NCI-H345 treated with DMSO at 0.1 percent for 48 hours (cell line): ENCODE data around the gene FOXK1.
"Not testable (repeated sequence)": the region's sequence is repeated elsewhere in the genome, so short reads cannot be mapped to it uniquely, and the experiment has no call there.

Experiments used
- DNase-seq: peaks from one replicate; lab custom pipeline; 2025; ENCODE audit not compliant: unreplicated experiment; lab: John Stamatoyannopoulos, UW

The FOXK1 gene

DNA sequence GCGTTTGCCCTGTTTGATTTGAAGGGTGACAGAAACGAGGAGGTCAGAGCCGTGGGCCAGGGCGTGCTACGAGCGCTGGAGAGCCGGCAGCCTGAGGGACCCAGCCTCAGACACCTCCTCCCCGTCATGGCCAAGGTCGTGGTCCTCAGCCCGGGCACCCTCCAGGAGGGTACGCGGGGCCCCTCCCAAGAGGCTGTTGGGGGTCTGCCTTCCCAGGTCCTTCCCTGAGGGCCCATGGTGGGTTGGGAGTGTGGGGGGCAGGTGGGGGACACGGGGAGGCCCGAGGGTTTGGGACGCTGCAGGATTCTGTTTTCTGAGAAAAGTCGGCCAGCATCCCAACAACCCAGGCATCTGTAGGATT, 101.2 kb downstream of the FOXK1 start:
- no peak for DNase-seq

DNA sequence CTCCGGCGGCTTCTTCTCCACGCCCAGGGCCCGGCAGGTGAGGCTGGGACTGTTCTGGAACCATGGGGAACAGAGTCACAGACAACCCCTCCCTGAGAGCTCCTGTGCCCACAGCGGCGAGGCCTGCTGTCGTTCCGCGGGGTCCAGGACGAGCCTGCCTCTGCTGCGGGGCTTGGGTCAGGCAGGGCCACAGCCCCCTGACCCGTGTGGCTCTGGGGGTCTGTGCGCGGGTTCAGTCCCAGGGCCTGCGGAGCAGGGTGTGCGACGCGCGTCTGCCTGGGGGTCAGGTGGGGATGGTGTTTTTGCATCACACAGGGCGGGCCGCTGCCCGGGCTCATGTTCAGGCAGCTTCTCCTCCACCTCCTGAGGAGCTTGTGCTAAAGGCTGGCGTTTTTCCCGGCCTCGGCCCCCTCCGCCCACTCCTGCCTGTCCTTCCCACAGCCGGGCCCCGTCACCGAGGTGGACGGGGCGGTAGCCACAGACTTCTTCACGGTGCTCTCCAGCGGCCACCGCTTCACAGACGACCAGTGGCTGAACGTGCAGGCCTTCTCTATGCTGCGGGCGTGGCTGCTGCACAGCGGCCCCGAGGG, 101.8 kb downstream of the FOXK1 start:
- no peak for DNase-seq

DNA sequence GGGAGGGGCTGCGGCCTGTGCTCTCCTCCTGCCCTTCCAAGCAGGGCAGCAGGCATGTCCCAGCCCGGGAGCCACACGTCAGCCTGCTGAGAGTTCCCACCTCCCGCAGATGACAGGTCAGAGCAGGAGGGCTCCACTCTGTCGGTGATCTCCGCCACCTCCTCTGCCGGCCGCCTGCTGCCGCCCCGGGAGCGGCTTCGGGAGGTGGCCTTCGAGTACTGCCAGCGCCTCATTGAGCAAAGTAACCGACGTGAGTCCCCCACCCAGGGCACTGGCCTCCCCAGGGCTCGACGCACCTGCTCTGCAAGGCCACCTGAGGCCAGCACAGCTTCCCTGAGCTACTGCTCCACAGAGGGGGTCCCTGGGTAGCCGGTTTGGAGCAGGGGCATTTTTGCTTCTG, 102.7 kb downstream of the FOXK1 start:
- no peak for DNase-seq

DNA sequence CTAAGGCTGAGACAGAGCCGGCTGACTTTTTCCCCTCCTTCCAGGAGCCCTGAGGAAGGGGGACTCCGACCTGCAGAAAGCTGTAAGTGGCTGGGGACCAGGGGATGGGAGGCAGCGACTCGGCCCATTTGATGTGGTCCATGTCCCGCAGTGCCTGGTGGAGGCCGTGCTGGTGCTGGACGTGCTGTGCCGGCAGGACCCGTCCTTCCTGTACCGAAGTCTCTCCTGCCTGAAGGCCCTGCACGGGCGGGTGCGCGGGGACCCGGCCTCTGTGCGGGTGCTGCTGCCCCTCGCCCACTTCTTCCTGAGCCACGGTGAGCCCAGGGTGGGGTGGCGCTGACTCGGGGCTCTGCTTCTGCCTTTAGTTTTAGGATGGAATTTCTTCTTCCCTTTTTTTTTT, 103.3 kb downstream of the FOXK1 start:
- no peak for DNase-seq

DNA sequence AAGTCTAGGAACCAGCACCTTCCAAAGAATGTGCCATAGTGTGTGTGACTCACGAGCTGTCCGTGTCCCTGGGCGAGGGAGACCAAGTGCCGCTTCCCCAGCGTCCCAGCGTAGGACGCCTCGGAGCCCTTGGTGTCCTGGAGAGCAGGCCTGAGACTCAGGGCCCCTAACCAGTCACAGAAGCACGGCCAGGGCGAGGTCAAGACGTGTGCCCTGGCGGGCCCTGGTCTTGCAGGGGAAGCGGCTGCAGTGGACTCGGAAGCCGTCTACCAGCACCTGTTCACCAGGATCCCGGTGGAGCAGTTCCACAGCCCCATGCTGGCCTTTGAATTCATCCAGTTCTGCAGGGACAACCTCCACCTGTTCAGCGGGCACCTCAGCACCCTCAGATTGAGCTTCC, 103.9 kb downstream of the FOXK1 start:
- no peak for DNase-seq

DNA sequence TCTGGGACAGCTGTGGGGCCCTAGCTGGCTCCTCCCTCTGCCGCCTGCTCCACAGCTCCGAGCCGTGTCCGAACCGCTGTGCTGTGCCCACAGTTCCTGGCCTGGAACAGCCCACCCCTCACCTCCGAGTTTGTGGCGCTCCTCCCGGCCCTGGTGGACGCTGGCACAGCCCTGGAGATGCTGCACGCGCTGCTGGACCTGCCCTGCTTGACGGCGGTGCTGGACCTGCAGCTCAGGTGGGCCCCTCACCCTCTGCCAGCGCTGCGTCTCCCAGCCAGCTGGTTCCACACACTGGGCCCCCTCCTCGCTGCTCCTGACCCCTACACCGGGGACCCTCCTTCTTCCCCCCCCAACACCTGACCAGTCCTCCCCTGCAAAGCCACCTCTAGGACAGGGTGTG, 105.4 kb downstream of the FOXK1 start:
- no peak for DNase-seq

DNA sequence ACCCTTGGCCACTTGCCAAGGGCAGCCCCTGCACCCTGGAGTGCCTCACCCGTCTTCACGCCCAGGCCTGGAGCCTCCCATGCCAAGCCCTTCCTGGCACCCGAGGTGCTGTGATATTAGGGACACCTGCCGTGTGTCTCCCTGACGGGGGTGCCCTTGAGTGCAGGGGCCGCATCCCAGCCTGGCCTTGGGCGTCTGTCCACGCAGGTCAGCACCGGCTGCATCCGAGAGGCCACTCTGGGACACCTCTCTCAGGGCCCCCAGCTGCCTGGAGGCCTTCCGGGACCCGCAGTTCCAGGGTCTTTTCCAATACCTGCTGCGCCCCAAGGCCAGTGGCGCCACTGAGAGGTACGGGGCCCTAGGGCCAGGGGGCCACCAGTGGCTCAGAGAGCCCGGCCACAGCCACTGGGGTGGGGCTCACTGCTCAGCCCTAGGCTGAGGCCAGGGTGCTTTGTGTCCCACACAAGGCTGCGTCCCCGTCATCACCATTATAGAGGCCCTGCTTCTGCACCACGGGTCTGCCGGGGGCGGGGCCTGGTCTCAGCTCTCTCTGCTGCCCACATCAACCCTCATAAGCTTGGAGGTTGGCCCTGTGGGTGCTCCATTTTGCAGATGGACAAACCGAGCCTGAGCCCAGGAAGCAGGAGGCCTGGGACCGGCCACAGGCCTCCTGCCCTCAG, 106.0 kb downstream of the FOXK1 start:
- no peak for DNase-seq

DNA sequence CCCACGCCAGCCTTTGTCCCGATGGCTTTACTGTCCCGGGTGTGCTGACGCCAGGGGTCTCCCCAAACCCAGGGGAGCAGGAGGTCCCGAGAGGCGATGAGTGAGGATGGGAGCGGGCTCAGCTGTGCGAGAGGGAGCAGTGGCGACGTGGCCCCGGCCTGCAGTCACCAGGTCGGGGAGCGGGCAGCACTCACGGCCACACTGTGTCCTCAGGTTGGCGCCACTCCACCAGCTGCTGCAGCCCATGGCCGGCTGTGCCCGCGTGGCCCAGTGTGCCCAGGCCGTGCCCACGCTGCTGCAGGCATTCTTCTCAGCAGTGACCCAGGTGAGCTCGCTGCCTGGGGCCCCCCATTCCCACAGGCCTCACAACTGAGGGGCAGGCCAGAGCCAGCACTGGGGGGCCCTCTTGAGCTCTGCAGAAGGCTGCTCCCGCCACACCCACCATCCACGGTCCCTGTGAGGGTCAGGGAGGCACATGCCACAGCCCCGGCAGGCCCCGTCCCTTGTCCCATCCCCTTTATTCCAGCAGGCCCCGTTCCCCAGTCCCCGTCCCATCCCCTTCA, 106.6 kb downstream of the FOXK1 start:
- DNase-seq = no peak

DNA sequence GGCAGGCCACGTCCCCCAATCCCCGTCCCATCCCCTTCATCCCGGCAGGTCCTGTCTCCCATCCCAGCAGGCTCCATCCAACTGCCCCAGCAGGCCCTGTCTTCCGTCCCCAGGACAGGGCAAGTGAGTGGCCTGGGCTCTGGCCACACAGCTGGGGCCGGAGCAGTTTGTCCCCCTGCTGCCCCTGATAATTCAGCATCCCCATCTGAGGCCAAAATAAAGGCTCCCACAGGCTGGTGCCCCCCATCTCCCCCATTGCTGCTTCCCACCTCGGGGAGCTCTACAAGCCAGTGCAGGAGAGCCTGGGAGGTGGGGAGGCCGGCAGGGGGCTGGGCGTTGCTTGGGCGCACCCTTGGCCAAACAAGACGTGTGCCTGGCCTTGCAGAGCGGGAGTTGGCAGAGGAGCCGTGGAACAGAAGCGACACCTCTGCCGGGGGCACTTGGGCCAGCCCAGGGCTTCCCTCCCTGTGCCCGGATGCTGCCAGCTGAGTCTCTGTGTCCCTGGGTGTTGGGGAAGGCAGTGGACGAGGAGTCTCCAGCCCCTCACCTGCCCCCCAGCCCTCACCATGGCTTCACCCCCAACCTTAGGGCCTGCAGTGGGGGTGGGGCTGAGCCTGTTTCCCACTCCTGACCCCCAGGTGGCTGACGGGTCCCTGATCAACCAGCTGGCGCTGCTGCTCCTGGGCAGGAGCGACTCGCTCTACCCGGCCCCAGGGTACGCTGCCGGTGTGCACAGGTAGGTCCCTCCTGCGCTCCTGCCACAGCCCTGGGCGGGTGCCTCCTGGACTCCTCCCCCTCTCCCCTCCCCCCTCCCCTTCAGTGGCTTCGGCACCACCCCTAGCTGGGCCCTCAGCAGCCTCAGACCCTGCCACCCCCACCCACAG, 107.3 kb downstream of the FOXK1 start:
- DNase-seq = no peak

DNA sequence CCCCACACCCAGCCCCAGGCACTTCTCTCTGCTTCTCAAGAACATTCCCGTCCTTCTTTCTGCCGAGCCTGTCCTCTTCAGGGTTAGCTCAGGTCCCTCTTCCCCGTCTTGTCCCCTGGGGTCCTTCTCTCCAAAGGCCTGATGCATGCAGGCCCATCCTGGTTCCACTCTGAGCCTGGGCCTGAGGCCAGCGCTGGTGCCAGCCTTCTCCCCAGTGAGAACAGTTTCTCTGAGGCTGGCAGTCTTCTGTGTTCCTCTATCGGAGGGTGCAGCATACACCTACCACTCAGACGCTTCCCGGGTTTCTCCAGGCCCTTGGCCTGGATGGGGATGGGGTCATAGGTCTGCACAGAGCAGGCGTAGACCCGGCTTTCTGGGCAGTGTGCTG, 108.0 kb downstream of the FOXK1 start:
- no peak for DNase-seq

DNA sequence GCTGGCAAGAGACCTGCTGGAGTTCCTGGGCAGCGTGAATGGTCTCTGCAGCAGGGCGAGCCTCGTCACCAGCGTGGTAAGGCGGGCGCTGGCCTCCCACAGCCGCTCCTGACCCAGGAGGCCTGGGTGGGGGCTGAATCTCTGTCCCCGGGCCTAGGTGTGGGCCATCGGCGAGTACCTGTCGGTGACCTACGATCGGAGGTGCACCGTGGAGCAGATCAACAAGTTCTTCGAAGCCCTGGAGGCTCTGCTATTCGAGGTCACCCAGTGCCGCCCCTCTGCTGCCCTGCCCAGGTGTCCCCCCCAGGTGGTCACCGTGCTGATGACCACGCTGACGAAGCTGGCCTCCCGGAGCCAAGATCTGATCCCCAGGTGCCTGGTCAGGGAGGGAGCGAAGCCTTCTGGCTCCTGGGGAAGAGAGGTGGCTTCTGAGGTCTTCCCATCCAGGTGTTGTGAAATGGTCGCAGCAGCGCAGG, 108.5 kb downstream of the FOXK1 start:
- DNase-seq = no peak

DNA sequence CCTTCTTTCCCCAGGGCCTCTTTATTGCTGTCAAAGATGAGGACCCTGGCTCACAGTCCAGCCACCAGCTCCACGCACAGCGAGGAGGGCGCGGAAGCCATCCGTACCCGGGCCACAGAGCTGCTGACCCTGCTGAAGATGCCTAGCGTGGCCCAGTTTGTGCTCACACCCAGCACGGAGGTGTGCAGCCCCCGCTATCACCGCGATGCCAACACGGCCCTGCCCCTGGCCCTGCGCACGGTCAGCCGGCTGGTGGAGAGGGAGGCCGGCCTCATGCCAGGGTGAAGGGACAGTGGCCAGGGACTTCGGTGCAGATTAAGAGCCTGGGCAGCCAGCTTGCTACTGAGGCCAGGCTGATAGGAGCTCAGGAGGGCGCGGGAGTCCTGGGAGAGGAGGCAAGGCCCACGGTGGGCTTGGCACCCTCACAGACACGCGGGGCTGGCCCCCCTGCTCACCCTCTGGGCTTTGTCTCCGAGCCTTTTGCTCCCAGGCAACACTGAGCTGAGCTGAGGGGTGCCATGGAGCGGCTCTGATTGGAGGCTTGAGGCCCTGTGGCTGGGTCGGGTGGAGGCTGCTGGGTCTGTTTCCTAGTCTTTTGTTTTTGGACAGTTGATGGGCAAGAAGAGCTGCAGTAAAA, 109.1 kb downstream of the FOXK1 start:
- DNase-seq = no peak

DNA sequence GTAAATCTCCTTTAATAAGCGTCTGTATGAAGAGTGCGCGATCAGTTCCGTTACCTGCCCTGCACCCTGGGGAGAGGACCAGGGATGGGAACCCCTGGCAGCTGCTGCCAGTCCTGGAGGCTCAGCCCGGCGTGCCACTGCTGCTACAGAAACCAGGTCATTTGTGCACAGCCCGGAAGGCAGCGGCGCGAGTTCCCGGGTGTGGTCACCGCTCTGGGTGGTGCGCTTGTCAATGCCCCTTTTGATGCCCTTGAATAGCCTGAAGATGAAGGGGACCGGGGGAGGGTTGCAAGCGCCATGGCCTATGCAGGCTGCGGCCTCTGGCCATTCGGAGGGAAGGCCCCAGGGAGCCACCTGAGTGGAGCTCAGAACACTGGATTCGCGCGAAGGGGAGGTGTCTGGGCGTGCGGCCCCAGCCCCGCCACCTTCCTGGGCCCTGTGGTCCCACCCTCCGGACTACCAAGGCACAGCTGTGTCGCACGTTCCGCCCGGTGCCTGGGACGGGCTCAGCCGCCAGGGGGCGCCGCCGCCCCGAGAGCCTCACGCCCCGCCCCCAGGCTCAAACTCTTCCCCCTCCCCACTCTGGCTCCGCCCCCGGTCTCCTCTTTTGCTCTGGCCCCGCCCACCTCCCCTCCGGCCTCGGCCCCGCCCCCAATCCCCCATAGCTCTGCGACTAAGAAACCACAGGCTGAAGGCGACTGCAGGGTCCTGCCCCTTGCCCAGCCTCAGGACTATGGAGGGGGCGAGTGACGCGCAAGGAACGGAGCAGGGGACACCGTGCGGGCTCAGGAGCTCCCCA, 109.8 kb downstream of the FOXK1 start:
- no peak for DNase-seq

DNA sequence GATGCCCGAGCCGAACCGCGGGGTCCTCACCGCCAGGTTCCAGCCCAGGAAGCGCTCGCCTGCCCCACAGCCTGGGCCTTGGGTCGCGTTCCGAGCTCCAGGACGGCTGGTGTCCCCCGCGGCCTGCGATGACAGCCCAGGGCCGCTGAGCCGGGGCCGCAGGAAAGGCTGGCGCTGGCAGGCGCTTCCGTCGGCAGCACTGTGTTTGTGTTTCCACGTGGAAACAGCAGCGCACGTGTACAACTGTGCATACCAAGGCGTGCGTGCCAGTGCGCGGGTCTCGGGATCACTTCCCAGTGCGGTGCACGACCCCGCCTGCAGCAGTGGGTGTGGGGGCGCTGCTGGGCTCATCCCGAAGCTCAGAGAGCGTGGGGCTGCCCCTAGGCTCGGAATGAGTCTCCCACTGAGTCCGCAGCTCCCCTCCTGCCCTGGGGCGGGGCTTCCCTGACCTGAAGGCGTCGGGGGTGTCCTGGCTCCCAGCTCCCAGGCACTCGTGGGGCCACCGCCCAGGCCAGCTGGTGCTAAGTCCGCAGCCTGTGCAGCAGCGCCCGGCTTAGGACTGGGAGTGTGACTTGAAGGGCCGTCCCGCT, 110.5 kb downstream of the FOXK1 start:
- no peak for DNase-seq

DNA sequence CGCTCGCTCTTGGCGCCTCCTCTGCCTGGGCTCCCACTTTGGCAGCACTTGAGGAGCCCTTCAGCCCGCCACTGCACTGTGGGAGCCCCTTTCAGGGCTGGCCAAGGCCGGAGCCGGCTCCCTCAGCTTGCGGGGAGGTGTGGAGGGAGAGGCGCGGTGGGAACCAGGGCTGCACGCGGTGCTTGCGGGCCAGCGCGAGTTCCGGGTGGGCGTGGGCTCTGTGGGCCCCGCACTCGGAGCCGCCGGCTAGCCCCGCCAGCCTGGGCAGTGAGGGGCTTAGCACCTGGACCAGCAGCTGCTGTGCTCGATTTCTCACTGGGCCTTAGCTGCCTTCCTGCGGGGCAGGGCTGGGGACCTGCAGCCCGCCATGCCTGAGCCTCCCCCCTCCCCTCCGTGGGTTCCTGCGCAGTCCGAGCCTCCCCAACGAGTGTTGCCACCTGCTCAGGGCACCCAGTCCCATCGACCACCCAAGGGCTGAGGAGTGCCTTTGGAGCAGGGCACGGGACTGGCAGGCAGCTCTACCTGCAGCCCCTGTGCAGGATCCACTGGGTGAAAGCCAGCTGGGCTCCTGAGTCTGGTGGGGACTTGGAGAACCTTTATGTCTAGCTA, 111.4 kb downstream of the FOXK1 start:
- DNase-seq = not testable (repeated sequence)

DNA sequence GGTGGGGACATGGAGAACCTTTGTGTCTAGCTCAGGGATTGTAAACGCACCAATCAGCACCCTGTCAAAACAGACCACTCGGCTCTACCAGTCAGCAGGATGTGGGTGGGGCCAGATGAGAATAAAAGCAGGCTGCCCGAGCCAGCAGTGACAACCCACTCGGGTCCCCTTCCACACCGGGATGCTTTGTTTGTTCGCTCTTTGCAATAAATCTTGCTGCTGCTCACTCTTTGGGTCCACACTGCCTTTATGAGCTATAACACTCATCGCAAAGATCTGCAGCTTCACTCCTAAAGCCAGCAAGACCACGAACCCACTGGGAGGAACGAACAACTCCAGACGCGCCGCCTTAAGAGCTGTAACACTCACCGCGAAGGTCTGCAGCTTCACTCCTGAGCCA, 112.1 kb downstream of the FOXK1 start:
- DNase-seq = not testable (repeated sequence)

DNA sequence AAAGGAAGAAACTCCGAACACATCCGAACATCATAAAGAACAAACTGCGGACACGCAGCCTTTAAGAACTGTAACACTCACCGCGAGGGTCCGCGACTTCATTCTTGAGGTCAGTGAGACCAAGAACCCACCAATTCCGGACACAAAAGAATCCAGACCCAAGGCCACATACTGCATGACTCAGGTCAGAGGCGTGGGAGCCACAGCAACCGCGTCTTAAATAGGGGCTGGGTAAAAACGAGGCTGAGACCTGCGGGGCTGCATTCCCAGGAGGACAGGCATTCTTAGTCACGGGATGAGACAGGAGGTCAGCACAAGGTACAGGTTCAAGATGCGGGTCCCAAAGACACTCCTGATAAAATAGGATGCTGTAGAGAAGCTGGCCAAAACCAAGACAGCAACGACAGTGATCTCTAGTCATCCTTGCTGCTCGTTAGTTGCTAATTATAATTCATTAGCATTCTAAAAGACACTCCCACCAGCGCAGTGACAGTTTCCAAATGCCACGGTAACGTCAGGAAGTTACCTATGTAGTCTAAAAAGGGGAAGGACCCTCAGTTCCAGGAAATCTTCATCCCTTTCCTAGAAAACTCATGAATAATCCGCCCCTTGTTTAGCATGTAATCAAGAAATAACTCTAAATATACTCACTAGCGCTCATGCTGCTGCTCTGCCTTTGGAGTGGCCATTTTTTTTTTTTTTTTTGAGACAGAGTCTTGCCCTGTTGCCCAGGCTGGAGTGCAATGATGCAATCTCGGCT, 112.7 kb downstream of the FOXK1 start:
- DNase-seq = no peak

DNA sequence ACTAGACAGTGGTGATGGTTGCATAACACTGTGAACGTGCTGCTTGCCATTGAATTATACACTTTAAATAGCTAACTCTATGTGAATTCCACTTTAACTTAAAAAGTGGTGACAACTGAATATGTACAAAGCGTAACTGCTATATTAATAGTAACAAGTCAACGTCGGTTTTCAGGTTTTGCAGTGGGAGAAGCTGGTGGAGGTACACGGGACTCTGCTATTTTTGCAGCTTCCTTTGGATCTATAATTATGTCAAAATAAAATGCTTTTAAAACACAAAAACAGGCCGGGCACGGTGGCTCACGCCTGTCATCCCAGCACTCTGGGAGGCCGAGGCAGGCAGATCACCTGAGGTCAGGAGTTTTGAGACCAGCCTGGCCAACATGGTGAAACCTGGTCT, 114.4 kb downstream of the FOXK1 start:
- DNase-seq = no peak
